Measurements from ENCODE around the gene SLC44A4.

GRCh38 chr6:31836474-31837368 lies 42.1 kb downstream of the SLC44A4 start:
- TF ChIP-seq POLR2A (IDR thresholded peaks at IDR 0.05), result no peak
- peak in 1 of 12 donors; percentile 3 for TF ChIP-seq CTCF (IDR thresholded peaks at IDR 0.05)
